ENCODE measurements around the gene ZNF330. TPM values are rescaled to one million over a fixed set of nuclear protein-coding genes. Genes with fewer than 3 reads are reported as not detected.
"Not testable (repeated sequence)": the region's sequence is repeated elsewhere in the genome, so short reads cannot be mapped to it uniquely, and the experiment has no call there.

The ZNF330 gene
- total RNA-seq = 10 to 100 TPM; 40.7 to 58.0 TPM

- H3K27ac ChIP-seq = peak within 1 kb of the TSS; percentile 97 to 98
- DNase-seq (ENCODE audit: low spot score) = peak; percentile 91
- H3K27me3 ChIP-seq = no peaks in the 10 kb centered on the region
- H3K4me3 ChIP-seq = peak within 1 kb of the TSS; percentile 81 to 92
- peaks cover 8% of the 10 kb centered on the region for H3K36me3 ChIP-seq
- no peaks in the 10 kb centered on the region for H3K9me3 ChIP-seq
- H3K4me1 ChIP-seq = peaks cover 0 to 27% of the 10 kb centered on the region in 2 donors
- peak in 1 of 2 donors; percentile 56 for TF ChIP-seq CTCF (IDR thresholded peaks at IDR 0.05)
These were observed at the start of gene ZNF330 for GRCh38 chr4:141220691-141221659. ZNF330 (plus strand) TSS chr4:141220895; CDS start chr4:141222372, 1,477 bp downstream.

GRCh38 chr4:141174457-141174856, 46.2 kb upstream of the ZNF330 start:
- no peaks in the 10 kb centered on the region for H3K4me1 ChIP-seq
- no peaks in the 10 kb centered on the region for H3K27me3 ChIP-seq
- no peak for DNase-seq (ENCODE audit: low spot score)
- H3K27ac ChIP-seq = no peak overlapping the region
- H3K36me3 ChIP-seq = no peaks in the 10 kb centered on the region
- no peak overlapping the region for H3K4me3 ChIP-seq
- TF ChIP-seq CTCF (IDR thresholded peaks at IDR 0.05) = no peak
- H3K9me3 ChIP-seq = no peaks in the 10 kb centered on the region

GRCh38 chr4:141177171-141177570, 43.5 kb upstream of the ZNF330 start:
- Histone ChIP-seq H3K27ac (no peak overlapping the region), H3K9me3 (no peaks in the 10 kb centered on the region), H3K4me3 (no peak overlapping the region), H3K4me1 (no peaks in the 10 kb centered on the region), H3K27me3 (no peaks in the 10 kb centered on the region), H3K36me3 (no peaks in the 10 kb centered on the region)
- no peak for TF ChIP-seq CTCF (IDR thresholded peaks at IDR 0.05)
- DNase-seq (ENCODE audit: low spot score) = no peak

- H3K27ac ChIP-seq = no peak overlapping the region
- no peak overlapping the region for H3K4me3 ChIP-seq
- no peaks in the 10 kb centered on the region for H3K9me3 ChIP-seq
- no peaks in the 10 kb centered on the region for H3K36me3 ChIP-seq
- H3K27me3 ChIP-seq = no peaks in the 10 kb centered on the region
- no peak for TF ChIP-seq CTCF (IDR thresholded peaks at IDR 0.05)
- H3K4me1 ChIP-seq = no peaks in the 10 kb centered on the region
- DNase-seq (ENCODE audit: low spot score) = no peak
These were observed 41.0 kb upstream of the ZNF330 start for GRCh38 chr4:141179474-141180373.

- Histone ChIP-seq H3K4me3 (no peak overlapping the region), H3K27ac (no peak overlapping the region), H3K4me1 (no peaks in the 10 kb centered on the region), H3K9me3 (no peaks in the 10 kb centered on the region), H3K27me3 (no peaks in the 10 kb centered on the region), H3K36me3 (no peaks in the 10 kb centered on the region)
- DNase-seq (ENCODE audit: low spot score) = no peak
- no peak for TF ChIP-seq CTCF (IDR thresholded peaks at IDR 0.05)
These were observed 39.5 kb upstream of the ZNF330 start for GRCh38 chr4:141180991-141181761.

GRCh38 chr4:141183491-141183890, 37.2 kb upstream of the ZNF330 start:
- not testable (repeated sequence) for H3K36me3 ChIP-seq; DNase-seq (ENCODE audit: low spot score); H3K4me1 ChIP-seq; H3K9me3 ChIP-seq; H3K27me3 ChIP-seq; H3K4me3 ChIP-seq; H3K27ac ChIP-seq

All from right atrium auricular region (tissue), 2 donors.